ENCODE results near the gene MFSD2A.
"Not testable (repeated sequence)": the region's sequence is repeated elsewhere in the genome, so short reads cannot be mapped to it uniquely, and the experiment has no call there.

Gene MFSD2A

DNA sequence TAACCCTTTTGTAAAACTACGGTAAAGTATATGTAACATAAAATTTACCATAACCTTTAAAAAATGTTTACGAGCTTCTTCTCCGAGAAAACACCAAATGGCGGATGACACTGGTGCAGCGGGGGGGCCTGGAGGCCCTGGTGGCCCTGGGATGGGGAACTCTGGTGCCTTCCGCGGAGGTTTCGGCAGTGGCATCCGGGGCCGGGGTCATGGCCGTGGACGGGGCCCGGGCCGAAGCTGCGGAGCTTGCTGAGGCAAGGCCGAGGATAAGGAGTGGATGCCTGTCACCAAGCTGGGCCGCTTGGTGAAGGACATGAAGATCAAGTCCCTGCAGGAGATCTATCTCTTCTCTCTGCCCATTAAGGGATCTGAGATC, 7.5 kb downstream of the MFSD2A start:
- no peak for DNase-seq (ENCODE audit: low read depth)
- no peak overlapping the region for H3K4me3 ChIP-seq (ENCODE audit: low read depth, low read length)

DNA sequence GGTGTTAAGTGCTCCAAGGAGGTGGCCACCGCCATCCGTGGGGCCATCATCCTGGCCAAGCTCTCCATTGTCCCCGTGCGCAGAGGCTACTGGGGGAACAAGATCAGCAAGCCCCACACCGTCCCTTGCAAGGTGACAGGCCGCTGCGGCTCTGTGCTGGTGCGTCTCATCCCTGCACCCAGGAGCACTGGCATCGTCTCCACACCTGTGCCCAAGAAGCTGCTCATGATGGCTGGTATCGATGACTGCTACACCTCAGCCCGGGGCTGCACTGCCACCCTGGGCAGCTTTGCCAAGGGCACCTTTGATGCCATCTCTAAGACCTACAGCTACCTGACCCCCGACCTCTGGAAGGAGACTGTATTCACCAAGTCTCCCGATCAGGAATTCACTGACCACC, 8.0 kb downstream of the MFSD2A start:
- not testable (repeated sequence) for H3K4me3 ChIP-seq (ENCODE audit: low read depth, low read length); DNase-seq (ENCODE audit: low read depth)

- DNase-seq (ENCODE audit: low read depth): no peak
- no peak overlapping the region for H3K4me3 ChIP-seq (ENCODE audit: low read depth, low read length)
These were observed 9.6 kb downstream of the MFSD2A start for GRCh38 chr1:39964552-39964951.

DNA sequence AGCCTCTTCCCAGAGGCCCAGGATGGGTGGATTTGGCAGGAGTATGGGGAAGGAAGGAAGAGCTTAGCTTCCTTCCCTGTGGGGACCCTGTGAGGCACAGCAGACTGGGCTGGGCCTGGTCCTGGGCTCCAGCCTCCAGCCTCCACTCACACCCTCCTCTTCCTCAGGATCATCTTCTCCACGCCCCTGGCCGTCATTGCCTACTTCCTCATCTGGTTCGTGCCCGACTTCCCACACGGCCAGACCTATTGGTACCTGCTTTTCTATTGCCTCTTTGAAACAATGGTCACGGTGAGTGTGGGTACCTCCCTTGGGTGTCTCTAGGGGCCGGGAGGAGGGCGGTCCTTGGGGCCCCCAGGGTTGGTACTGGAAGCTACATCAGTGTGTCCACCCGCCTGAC, 10.1 kb downstream of the MFSD2A start:
- no peak overlapping the region for H3K4me3 ChIP-seq (ENCODE audit: low read depth, low read length)
- no peak for DNase-seq (ENCODE audit: low read depth)

- no peak overlapping the region for H3K4me3 ChIP-seq (ENCODE audit: low read depth, low read length)
- DNase-seq (ENCODE audit: low read depth): no peak
These were observed 14.1 kb downstream of the MFSD2A start for GRCh38 chr1:39969048-39969447.

DNA sequence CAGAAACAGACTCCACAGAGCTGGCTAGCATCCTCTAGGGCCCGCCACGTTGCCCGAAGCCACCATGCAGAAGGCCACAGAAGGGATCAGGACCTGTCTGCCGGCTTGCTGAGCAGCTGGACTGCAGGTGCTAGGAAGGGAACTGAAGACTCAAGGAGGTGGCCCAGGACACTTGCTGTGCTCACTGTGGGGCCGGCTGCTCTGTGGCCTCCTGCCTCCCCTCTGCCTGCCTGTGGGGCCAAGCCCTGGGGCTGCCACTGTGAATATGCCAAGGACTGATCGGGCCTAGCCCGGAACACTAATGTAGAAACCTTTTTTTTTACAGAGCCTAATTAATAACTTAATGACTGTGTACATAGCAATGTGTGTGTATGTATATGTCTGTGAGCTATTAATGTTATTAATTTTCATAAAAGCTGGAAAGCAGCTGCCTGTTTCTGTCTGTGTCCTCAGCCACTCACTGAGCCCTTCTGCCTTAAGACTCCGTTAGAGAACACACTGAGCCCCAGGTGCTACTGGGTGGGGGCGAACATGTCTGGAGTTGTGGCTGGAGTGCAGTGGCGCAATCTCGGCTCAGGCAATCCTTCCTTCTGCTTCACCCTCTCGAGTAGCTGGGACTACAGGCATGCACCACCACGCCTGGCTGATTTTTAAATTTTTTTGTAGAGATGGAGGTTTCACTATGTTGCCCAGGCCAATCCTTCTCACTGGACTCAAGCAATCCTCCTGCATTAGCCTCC, 14.8 kb downstream of the MFSD2A start:
- DNase-seq (ENCODE audit: low read depth): no peak
- no peak overlapping the region for H3K4me3 ChIP-seq (ENCODE audit: low read depth, low read length)

- no peak for DNase-seq (ENCODE audit: low read depth)
- no peak overlapping the region for H3K4me3 ChIP-seq (ENCODE audit: low read depth, low read length)
These were observed 15.3 kb downstream of the MFSD2A start for GRCh38 chr1:39970274-39970673.

DNA sequence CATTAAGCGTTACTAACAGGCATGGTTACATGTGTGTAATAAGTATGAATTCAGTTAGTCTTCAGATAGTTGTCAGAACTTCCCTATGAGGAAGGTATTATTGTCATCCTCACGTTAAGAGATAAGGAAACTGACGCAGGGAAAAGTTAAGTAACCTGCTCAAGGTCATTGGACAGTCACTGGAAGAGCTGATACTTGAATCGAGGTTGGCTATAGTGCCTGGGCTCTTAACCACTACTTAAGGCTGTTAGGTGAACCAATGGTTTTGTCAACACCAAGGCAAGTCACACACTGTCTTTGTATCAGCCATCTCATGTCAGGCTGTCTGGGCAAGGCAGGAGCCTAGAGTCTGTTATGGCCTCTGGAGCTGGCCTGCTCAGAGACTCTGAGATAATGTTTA, 16.2 kb downstream of the MFSD2A start:
- no peak overlapping the region for H3K4me3 ChIP-seq (ENCODE audit: low read depth, low read length)
- DNase-seq (ENCODE audit: low read depth): no peak

DNA sequence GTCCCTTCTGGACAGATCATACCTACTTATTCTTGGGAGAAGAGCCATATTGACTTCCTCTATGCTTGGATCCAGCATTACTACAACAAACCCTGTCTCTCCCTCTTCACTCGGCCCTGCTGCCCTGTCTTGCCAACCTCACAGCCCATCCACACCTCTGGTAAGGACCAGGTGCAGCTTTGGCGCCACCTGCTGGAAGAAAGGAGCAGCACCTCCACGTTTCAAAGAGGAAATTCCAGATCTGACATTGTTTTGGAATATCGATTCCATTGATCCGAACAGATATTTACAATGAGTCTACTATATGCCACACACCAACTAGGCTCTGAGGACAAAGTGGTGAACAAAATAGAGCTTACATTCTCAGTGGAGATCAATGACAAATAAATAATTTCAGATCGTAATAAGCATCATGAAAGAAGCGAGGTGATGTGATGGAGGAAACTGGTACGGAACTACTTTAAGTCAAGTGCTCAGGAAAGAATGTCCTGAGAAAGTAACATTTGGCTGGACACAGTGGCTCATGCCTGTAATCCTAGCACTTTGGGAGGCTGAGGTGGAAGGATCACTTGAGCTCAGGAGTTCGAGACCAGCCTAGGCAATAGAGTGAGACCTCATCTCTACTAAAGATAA, 18.7 kb downstream of the MFSD2A start:
- no peak for DNase-seq (ENCODE audit: low read depth)
- no peak overlapping the region for H3K4me3 ChIP-seq (ENCODE audit: low read depth, low read length)

GRCh38 chr1:39976732-39977131, 21.8 kb downstream of the MFSD2A start:
- DNase-seq (ENCODE audit: low read depth): no peak
- no peak overlapping the region for H3K4me3 ChIP-seq (ENCODE audit: low read depth, low read length)

- no peak overlapping the region for H3K4me3 ChIP-seq (ENCODE audit: low read depth, low read length)
- DNase-seq (ENCODE audit: low read depth): no peak
These were observed 22.3 kb downstream of the MFSD2A start for GRCh38 chr1:39977202-39977601.

- H3K4me3 ChIP-seq (ENCODE audit: low read depth, low read length): no peak overlapping the region
- DNase-seq (ENCODE audit: low read depth): no peak
These were observed 24.7 kb downstream of the MFSD2A start for GRCh38 chr1:39979654-39980053.

- DNase-seq (ENCODE audit: low read depth): no peak
- no peak overlapping the region for H3K4me3 ChIP-seq (ENCODE audit: low read depth, low read length)
These were observed 25.8 kb downstream of the MFSD2A start for GRCh38 chr1:39980555-39981313.

- no peak for DNase-seq (ENCODE audit: low read depth)
- H3K4me3 ChIP-seq (ENCODE audit: low read depth, low read length): no peak overlapping the region
These were observed 26.4 kb downstream of the MFSD2A start for GRCh38 chr1:39981385-39981784.

DNA sequence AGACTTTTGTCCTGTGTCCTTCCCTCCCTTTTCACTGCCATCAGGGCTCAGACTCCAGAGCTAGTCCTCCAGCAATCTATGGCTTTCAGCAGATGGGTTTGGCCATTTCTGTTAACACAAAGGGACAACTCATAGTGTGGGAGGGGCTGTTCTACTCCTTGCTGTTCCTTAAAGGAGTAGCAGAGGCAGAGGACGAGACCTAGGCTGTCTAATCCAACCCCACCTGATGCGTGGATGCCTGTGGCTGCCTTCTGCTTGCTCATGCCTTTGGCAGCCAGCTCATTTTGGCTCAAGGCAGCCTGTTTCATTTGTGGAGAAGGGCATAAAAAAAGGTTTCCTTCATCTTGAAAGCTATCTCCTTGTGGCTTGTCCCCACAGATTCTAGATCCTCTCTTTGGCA, 27.0 kb downstream of the MFSD2A start:
- peak; percentile 65 for DNase-seq (ENCODE audit: low read depth)
- no peak overlapping the region for H3K4me3 ChIP-seq (ENCODE audit: low read depth, low read length)

- H3K4me3 ChIP-seq (ENCODE audit: low read depth, low read length); DNase-seq (ENCODE audit: low read depth): not testable (repeated sequence)
These were observed 29.5 kb downstream of the MFSD2A start for GRCh38 chr1:39984480-39984879.

GRCh38 chr1:39984951-39985350, 30.0 kb downstream of the MFSD2A start:
- DNase-seq (ENCODE audit: low read depth): no peak
- no peak overlapping the region for H3K4me3 ChIP-seq (ENCODE audit: low read depth, low read length)

DNA sequence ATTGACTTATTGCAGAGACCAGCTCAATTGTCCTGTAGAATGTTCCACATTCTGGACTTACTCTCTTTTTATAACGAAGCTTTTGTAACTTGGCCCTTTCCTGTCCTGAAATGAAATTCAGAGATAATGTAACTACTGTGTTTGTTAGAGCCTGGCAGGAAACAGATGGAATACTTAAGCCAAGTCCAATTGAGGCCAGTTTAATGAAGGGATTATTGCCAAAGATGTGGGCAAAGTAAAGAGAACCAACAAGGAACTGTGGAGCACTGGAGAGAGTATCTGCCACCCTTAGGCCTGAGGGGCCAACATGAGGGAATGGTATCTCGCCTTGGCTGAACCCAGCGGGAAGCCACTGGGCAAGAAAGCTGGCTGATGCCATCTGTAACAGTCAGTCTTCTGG, 32.9 kb downstream of the MFSD2A start:
- no peak for DNase-seq (ENCODE audit: low read depth)

DNA sequence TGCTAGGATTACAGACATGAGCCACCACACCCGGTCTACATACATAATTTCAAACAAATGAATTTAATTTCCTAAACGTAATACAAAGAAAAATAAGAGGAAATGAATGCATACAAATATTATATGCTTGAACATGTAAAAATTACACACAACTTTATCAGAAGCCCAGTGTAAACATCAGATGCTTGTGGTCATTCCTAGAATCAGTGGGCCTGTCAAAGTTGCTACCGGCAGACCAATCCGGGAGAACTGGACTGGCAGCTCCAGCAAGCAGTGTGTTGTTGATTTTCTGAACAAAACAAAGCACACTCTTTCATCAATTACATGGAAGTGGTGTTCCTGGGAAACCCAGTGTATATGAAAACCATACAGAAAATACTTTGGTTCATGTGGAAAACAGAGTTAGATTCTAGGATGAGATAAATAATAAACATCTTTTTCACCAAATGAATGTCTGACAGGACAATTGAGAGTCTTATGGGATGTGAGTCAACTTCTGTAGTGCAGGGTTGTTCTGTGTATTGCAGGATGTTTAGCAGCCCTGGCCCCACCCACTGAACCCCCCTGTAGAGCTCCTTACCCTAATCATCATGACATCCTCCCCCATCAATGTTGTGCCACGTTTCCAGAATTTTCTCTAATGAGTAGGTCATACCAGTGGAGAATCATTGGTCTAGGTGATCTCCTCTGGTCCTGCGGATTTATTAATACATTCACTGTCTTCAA, 33.8 kb downstream of the MFSD2A start:
- no peak overlapping the region for H3K4me3 ChIP-seq (ENCODE audit: low read depth, low read length)
- DNase-seq (ENCODE audit: low read depth): no peak

More for the DNA sequence above, 32.9 kb downstream of the MFSD2A start:
- H3K4me3 ChIP-seq (ENCODE audit: low read depth, low read length): no peak overlapping the region

DNA sequence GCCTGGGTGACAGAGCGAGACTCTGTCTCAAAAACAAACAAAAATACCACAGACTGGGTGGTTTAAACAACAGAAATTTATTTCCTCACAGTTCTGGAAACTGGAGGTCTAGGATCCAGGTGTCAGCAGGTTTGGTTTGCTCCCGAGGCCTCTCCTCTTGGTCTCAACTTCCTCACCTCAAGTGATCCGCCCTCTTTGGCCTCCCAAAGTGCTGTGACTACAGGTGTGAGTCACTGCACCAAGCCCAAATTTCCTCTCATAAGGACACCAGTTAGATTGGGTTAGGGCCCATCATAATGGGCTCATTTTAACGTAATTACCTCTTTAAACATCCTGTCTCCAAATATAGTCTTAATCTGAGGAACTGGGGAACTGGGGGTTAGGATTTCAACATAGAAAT, 35.5 kb downstream of the MFSD2A start:
- no peak overlapping the region for H3K4me3 ChIP-seq (ENCODE audit: low read depth, low read length)
- no peak for DNase-seq (ENCODE audit: low read depth)
